Heart left ventricle (tissue), 16 donors: Measurements from ENCODE around the gene SDC4. TPM values are rescaled to one million over a fixed set of nuclear protein-coding genes. Genes with fewer than 3 reads are reported as not detected.

Experiments used
- ATAC-seq, 4 donors: fragments of 200-7000 bp; cut with Tn5 transposase; one replicate each; pipeline ENCODE4 v1.9.1; 2020 to 2022; ENCODE audit warnings: moderate library complexity in 4 of 4, mild to moderate bottlenecking in 3 of 4, moderate number of reproducible peaks in 1 of 4
- DNase-seq, 5 donors: peaks; one replicate each; pipeline ENCODE4 v3.0.0-alpha.2; 2020
- H3K27ac ChIP-seq, 12 donors: fragments of 200-600 bp; sonication (generic) in 4 of 12; one replicate each; pipeline versions ENCODE4 v1.5.0 to v1.8.0; 2016 to 2022; ENCODE audit warnings: mild to moderate bottlenecking in 2 of 12
- H3K27me3 ChIP-seq, 9 donors: fragments of 200-600 bp; sonication (generic) in 2 of 9; one replicate each; pipeline versions ENCODE4 v1.5.1 to v1.8.0; 2016 to 2022; ENCODE audit warnings: mild to moderate bottlenecking in 3 of 9
- H3K36me3 ChIP-seq, 9 donors: fragments of 200-600 bp; sonication (generic) in 2 of 9; one replicate each; pipeline versions ENCODE4 v1.5.0 to v1.8.0; 2018 to 2022; ENCODE audit warnings: mild to moderate bottlenecking in 2 of 9
- H3K4me1 ChIP-seq, 12 donors: fragments of 200-600 bp; sonication (generic) in 4 of 12; one replicate each; pipeline versions ENCODE4 v1.5.0 to v1.8.0; 2016 to 2022; ENCODE audit warnings: mild to moderate bottlenecking in 3 of 12
- H3K4me3 ChIP-seq, 12 donors: fragments of 200-600 bp; sonication (generic) in 4 of 12; one replicate each; pipeline versions ENCODE4 v1.5.0 to v1.8.0; 2017 to 2022; ENCODE audit warnings: mild to moderate bottlenecking in 9 of 12, moderate library complexity in 4 of 12
- H3K9me3 ChIP-seq, 12 donors: fragments of 200-600 bp; sonication (generic) in 4 of 12; one replicate each; pipeline versions ENCODE4 v1.5.0 to v1.8.0; 2016 to 2022; ENCODE audit warnings: mild to moderate bottlenecking in 1 of 12
- CTCF ChIP-seq, 12 donors: fragments of 200-600 bp; sonication (generic) in 4 of 12; IDR thresholded peaks; one replicate each; pipeline versions ENCODE4 v1.5.0 to v1.8.0; 2018 to 2022; ENCODE audit warnings: antibody characterized with exemption in 12 of 12, mild to moderate bottlenecking in 5 of 12
- POLR2A ChIP-seq, 2 donors: fragments of 450-650 bp; IDR thresholded peaks; one replicate each; pipeline ENCODE4 v1.6.1; 2017; ENCODE audit warnings: antibody characterized with exemption in 2 of 2, mild to moderate bottlenecking in 2 of 2, moderate library complexity in 2 of 2
- WGBS, 4 donors: extraction: QIAGEN DNeasy Blood & Tissue Kit in 2 of 4; methylation state at CpG; one replicate each; pipeline versions ENCODE4 v1.1.5 to v1.1.7; 2013 to 2018; 5-methylcytosine and 5-hydroxymethylcytosine counted together
- intact Hi-C, 10 donors: fragments of 100-400 bp; cut with DNase I; formaldehyde crosslinking; loops; one replicate each; pipeline versions ENCODE4 v1.11.1 to v1.14.2; 2022
- polyA plus RNA-seq, 2 donors: library from polyadenylated mRNA; stranded (reverse); fragments of 200-250 nt; gene quantifications; one replicate each; pipeline ENCODE4 v1.2.3, GENCODE V29; 2013
- total RNA-seq, 9 donors: library from RNA; depleted of rRNA in 2 of 9; stranded (reverse); fragments of >200 nt in 2 of 9; fragmentation: NEBNext Ultra II Directional in 3 of 9; extraction: Animal tissue kit (Norgen Biotek cat#: 25700) in 3 of 9; gene quantifications; one replicate each; pipeline versions ENCODE4 v1.1.0 to v1.2.4, GENCODE V29; 2016 to 2023
- donor health status: ischemic (EF 13 %, LVEDD 7.1; RV severe dilation, severe dysfunction).
- donor health status: healthy with polysubstance abuse.
- donor health status: DM: no; HTN: yes; CAD: no.
- donor health status: DM: no; HTN: no; CAD: no.
- donor health status: ischemic (EF 25% LVEDD 6.9; RV normal size, moderate dysfunction).
- donor health status: ischemic (EF 25% LVEDD 5.7; RV mildly dilated, moderate dysfunction).
- donor health status: healthy.
- donor health status: DM: yes; HTN: yes; CAD: no.
- donor health status: ischemic (EF 35%, LVEDD 5.7; RV mildly dilated, moderate dysfunction).
- donor health status: nonischemic (EF 11% LVEDD 7.7; RV severe dilation, severe dysfunction).
- donor health status: DM: yes; HTN: yes; CAD: no.
- donor health status: PGD.
- donor health status: ischemic (EF 29% LVEDD 5.4; RV normal size, mild dysfunction).
- donor health status: nonischemic (EF 23%, LVEDD 6.1; RV moderate dilation, normal function).

SDC4 gene
- total and polyA plus RNA-seq, 11 donors, result 44.3 to 140 (median 94.1) TPM

DNA sequence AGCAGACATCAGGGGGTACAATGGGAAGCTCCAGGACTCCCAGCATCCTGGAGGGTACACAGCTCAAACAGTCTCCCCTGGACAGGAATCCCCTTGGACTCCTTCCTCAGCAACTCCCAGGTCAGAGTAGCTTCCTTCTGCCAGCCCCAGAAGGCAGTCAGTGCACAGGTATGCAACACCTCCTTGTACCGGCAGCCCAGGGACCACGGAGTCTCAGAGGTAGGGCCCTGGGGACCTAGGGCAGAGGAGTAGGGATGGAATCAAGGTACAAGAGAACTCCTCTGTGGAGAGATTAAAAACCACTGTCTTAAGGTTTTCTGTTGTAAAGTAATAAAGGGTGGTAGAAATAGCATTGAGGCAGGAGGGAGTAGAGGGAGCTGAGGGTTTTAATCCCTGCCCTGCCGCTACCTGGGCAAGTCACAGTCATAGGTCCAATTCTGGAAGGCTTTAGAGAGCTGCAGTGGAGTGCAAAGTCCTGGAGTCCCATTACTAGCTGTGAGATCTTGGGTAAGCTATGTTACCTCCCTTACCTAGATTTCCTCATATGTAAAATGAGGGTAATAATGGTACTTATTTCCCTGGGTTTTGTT is 22.4 kb upstream of the SDC4 start:
- Histone ChIP-seq H3K27me3 (no peaks in the 10 kb centered on the region), H3K27ac (no peak overlapping the region), H3K4me3 (no peak overlapping the region), H3K4me1 (peaks cover 0 to 40% (median 11%) of the 10 kb centered on the region in 12 donors), H3K36me3 (peaks cover 0 to 42% (median 32%) of the 10 kb centered on the region in 9 donors), H3K9me3 (no peaks in the 10 kb centered on the region)
- no peak for TF ChIP-seq POLR2A (IDR thresholded peaks at IDR 0.05)
- TF ChIP-seq CTCF (IDR thresholded peaks at IDR 0.05), result no peak
- no peak for DNase-seq
- WGBS, 4 donors, result 75 to 97% (median 86%) methylated on average over 3 of the region's 3 CpGs
- no peak for ATAC-seq
- intact Hi-C loops, result loop anchor here (5.0 kb wide), 6 partner anchors 37 to 402 kb away; partner anchors contain the start of genes DBNDD2 (in 4 of the 10) and PIGT (in 1 of the 10)

DNA sequence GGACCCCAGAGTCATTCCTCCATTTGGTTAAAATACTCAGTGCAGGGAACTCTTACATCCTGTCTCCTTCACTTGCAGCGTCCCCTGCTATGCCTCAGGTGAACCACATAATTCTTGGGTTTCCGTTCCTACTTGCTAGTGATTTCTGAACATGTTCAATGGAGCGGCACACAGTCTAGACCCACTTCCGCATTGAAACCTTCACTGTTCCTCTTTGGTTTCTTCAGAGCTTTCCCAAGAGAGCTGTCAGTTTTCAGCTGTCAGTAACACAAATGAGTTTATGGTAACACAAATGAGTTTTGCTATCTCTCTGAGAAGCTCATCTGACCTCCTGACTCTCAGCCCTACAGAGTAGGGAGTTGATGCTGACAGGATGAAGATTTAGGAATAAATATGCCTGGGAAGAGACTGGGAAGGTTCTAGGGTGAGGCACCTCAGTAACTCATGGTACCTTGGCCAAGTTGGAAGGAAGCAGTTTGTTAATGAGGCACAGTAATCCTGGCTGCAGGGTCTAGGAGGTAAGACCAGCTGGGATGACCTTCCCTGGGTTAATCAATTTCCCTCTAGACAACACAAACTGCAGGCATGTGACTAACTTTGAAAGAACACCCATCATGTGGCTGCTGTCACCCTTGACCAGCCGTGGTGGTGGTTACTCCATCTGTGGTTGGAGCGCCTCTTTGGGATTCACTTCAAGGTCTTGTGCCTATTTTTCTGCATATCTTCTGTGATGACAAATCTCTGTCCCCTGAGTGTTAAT is 20.2 kb upstream of the SDC4 start:
- Histone ChIP-seq H3K36me3 (peaks cover 0 to 46% (median 41%) of the 10 kb centered on the region in 9 donors), H3K4me1 (peaks cover 0 to 56% (median 19%) of the 10 kb centered on the region in 12 donors), H3K27me3 (no peaks in the 10 kb centered on the region), H3K27ac (peak overlapping the region in 2 of 12 donors; percentile 17 to 77), H3K4me3 (no peak overlapping the region), H3K9me3 (no peaks in the 10 kb centered on the region)
- DNase-seq, result no peak
- TF ChIP-seq CTCF (IDR thresholded peaks at IDR 0.05), result no peak
- TF ChIP-seq POLR2A (IDR thresholded peaks at IDR 0.05), result no peak
- WGBS, 4 donors, result 58 to 83% (median 76%) methylated on average over 6 of the region's 6 CpGs
- intact Hi-C loops, result no loop called here
- ATAC-seq, result no peak

DNA sequence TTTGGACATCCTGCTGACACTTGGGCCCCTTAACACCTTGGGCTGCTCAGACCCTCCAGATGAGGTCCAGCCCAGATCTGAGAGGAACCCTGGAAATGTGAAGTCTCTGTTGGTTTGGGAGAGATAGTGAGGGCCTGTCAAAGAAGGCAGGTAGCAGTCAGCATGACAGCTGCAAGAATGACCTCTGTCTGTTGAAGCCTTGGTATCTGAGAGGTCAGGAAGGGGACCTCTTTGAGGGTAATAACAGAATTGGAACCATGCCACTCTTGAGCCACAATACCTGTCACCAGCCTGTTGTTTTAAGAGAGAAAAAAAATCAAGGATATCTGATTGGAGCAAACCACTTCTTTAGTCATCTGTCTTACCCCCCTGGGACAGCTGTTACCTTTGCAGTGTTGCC is 18.9 kb upstream of the SDC4 start:
- Histone ChIP-seq H3K9me3 (no peaks in the 10 kb centered on the region), H3K27me3 (no peaks in the 10 kb centered on the region), H3K4me3 (no peak overlapping the region), H3K36me3 (peaks cover 0 to 46% (median 41%) of the 10 kb centered on the region in 9 donors), H3K27ac (peak overlapping the region in 1 of 12 donors; percentile 77), H3K4me1 (peaks cover 0 to 50% (median 14%) of the 10 kb centered on the region in 12 donors)
- intact Hi-C loops, result no loop called here
- no peak for DNase-seq
- ATAC-seq, result no peak
- TF ChIP-seq CTCF (IDR thresholded peaks at IDR 0.05) (no peak), POLR2A (IDR thresholded peaks at IDR 0.05) (no peak)

DNA sequence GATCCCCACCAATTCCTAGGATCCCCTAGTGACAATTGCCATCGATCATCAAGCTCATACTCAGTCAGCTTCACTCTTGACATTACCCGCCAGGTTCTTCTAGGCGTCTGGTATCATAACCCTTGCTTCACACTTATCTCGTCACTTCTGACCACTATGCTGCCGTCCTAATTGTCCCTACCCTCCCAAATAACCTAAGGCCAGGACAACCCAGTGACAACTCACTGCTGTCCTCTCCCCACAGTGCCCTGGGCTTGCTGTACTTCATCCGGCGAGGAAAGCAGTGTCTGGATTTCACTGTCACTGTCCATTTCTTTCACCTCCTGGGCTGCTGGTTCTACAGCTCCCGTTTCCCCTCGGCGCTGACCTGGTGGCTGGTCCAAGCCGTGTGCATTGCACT is 18.4 kb upstream of the SDC4 start:
- WGBS, 4 donors, result 80 to 89% (median 86%) methylated on average over 11 of the region's 11 CpGs
- H3K4me1 ChIP-seq, result peaks cover 0 to 52% (median 15%) of the 10 kb centered on the region in 12 donors
- peaks cover 0 to 46% (median 41%) of the 10 kb centered on the region in 9 donors for H3K36me3 ChIP-seq
- H3K27ac ChIP-seq, result no peak overlapping the region
- H3K4me3 ChIP-seq, result no peak overlapping the region
- H3K9me3 ChIP-seq, result no peaks in the 10 kb centered on the region
- no peak for DNase-seq
- no peak for TF ChIP-seq POLR2A (IDR thresholded peaks at IDR 0.05)
- TF ChIP-seq CTCF (IDR thresholded peaks at IDR 0.05), result no peak
- ATAC-seq, result no peak
- intact Hi-C loops, result no loop called here
- H3K27me3 ChIP-seq, result no peaks in the 10 kb centered on the region
